Stimulated activated CD8-positive, alpha-beta memory T cell treated with anti-CD3 and anti-CD28 coated beads, Interleukin-7, amount 100 ng/mL, for 48 hours (primary cell): ENCODE measurements around the gene SPNS3.

Source experiments
- DNase-seq, 2 donors: peaks; one replicate each; pipeline ENCODE4 v3.0.0-alpha.2; 2020; ENCODE audit warnings: low read depth in 1 of 2; ENCODE audit errors: extremely low read depth in 1 of 2

SPNS3 gene

GRCh38 chr17:4525691-4526397 is 92.1 kb downstream of the SPNS3 start:
- DNase-seq = no peak

- DNase-seq = no peak
These were observed 93.4 kb downstream of the SPNS3 start for GRCh38 chr17:4527134-4527533.

- no peak for DNase-seq
These were observed 93.9 kb downstream of the SPNS3 start for GRCh38 chr17:4527566-4528125.

DNA sequence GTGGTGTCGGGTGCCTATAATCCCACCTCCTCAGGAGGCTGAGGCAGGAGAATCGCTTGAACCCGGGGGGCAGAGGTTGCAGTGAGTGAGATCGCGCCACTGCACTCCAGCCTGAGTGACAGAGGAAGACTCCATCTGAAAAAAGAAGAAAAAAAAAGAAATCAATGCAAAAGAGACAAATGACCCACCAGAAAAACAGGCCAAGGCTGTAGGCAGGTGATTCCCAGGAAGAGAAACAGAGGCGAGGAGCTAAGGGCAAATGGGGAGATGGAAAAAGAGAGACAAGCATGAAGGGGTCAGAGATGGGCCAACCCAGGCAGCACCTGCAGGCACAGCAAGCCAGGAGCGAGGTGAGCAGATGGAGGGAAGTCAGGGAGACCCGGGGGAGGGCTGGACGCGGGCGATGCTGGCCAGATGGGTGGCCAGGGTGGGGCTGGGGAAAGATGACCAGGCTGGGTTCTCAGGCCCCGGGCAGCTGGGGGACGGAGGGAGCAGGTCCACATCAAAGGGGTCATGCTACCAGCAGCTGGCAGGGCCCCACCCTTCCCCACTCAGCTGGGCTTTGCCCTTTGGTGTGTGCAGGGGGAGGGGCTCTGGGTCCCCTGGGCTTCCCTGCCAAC is 95.9 kb downstream of the SPNS3 start:
- DNase-seq = no peak

- DNase-seq = no peak
These were observed 97.3 kb downstream of the SPNS3 start for GRCh38 chr17:4530799-4531730.

- DNase-seq = no peak
These were observed 98.4 kb downstream of the SPNS3 start for GRCh38 chr17:4531988-4532736.

DNA sequence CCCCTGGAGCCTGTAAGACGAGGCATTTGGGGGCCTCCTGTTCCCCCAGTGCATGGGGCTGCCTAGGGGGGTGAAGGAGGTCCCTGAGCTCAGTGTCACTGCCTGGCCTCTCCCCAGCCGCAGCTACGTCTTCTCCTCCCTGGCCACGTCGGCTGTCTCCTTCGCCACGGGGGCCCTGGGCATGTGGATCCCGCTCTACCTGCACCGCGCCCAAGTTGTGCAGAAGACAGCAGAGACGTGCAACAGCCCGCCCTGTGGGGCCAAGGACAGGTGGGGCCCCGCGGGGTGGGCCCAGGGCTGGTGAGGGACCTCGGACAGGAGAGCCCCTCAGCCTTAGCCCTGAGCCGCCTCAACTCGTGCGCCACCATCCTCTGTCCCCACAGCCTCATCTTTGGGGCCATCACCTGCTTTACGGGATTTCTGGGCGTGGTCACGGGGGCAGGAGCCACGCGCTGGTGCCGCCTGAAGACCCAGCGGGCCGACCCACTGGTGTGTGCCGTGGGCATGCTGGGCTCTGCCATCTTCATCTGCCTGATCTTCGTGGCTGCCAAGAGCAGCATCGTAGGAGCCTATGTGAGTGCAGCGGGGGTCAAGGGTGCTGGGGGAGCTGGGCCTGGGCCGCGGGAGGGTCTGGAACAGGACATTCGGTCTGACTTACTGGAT is 99.3 kb downstream of the SPNS3 start:
- no peak for DNase-seq

DNA sequence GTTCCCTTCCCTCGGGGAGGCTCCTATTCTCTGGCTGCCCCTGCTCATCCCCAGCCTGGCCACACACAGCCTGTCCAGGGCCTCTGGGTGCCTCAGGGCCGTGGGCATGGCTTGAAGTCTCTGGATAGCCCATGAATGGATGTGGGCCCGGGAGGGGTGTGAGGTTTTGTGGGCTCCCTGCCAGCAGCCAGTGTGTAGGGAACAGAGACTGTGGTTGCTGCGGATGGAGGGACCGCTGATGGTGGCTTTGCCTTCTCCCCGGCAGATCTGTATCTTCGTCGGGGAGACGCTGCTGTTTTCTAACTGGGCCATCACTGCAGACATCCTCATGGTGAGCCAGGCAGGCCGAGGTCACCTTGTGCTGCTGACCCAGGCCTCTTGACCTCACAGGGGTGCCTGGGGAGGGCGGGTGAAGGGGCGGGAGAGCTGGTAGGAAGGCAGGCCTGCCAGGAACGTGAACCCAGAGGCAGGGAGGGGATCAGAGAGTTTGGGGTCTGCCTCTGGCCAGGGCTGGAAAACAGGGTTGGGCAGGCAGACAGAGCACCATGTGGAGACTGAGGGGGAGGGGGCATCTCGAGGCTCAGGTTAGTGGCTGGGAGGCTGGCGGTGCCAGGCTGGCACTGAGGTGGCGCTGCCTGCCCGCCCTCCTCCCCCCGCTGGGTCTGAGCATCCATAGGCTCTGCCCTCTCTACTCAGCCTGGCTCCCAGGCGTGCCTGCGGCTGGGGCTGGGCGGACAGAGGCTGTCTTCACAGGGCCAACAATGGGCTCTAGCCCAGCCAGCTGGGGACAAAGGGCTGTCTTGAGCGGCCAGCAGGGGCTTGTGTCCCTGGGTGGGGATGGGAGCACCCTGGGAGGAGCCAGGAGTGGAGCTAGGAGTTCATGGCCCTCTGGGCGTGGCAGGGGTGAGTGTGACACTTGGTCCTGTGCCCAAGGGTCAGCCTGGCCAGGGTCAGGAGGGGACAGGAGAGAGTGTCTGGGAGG is 100.1 kb downstream of the SPNS3 start:
- no peak for DNase-seq

- DNase-seq = no peak
These were observed 100.8 kb downstream of the SPNS3 start for GRCh38 chr17:4534515-4534914.

DNA sequence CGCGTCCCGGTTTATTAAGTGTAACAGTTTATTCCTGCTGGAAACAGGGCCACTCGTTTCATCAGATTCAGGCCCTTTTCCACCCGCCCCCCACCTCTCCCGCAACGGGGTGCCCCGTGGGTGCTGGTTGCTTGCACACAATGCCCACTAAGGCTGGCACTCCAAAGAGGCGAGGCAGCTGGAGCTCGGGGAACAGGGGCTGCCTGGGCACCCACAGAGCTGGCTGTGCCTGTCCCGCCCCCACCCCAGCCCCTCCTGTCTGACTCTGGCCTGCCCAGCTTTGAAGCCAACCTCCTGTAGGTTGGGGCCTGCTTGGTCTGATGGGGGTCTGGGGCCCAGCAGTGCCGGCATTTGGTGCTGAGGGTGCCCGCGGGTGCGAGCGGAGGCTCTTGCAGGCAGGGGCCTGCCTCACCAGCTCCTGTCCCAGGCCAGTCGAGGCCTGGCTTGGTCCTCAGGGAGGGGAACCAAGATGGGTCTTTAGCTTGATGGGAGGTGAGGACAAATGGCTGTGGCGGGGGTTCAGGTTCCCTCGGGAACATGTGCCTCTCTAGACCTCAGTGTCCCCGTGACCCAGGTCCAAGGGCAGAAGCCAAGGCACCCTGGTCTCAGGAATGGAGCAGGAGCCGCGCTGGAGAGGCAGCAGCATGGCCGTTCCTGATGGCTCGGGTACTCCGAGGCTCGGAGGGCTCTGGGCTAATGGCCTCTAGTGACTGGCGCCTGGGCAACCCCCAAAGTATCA is 101.4 kb downstream of the SPNS3 start:
- DNase-seq = no peak

DNA sequence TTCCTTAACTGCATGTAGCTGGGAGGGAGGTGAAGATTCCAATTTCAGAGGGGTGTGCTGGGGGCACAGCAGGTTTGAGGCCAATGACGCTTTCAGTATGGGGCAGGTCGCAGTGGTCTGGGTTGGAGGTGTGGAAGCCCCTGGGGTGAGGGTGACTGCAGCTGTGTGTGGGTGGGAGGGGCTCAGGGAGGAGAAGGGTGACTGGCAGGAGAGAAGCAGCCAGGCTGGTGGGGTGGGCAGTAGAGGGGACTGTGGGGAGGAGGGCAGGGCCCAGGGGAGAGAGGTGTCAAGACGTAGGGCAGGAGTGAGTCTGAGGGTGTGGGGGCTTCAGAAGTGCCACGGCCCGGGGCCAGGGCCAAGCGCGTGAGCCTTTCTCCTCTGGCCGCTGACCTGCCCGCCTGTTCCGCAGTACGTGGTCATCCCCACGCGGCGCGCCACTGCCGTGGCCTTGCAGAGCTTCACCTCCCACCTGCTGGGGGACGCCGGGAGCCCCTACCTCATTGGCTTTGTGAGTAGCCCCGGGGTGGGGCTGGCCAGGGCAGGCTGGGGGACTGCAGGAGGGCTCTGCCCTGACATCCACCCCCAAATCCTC is 102.0 kb downstream of the SPNS3 start:
- DNase-seq = no peak

GRCh38 chr17:4536259-4536741 is 102.6 kb downstream of the SPNS3 start:
- DNase-seq = no peak

DNA sequence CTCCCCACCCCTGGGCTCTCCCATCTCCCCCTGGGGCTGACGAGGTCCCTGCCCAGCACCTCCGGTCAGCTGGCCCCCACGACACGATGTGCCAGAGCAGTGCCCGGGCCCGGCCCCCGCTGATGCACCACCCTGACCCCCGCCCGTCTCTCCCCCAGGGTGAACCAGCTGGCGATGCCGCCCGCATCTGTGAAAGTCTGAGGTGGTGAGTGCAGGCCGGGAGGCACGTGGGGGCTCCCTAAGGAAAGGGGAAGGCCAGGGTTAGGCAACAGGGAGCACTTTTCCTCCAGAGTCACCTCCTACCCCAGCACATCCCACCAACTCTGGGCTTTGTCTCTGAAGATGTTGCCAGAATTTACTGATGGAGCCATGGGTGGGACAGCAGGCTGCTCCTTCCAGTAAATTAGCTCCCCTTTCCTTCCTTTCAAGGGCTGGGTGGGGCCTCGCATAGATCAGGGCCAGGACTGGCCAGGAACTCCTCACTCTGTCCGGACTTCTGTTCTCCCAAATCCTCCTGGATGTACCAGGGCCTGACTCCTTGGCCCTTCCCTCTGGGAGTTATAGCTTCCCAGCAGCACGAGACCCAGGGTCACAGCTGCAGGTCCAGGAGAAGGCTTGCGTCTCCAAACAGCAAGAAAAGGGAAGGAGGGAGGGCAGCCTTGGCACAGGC is 103.1 kb downstream of the SPNS3 start:
- DNase-seq = no peak
